ENCODE results near the gene ADAMTS12. TPM values are rescaled to one million over a fixed set of nuclear protein-coding genes. Genes with fewer than 3 reads are reported as not detected.

Gene ADAMTS12
- total RNA-seq, 4 donors from 2014 or later = 2.3 to 6.0 (median 4.2) TPM

GRCh38 chr5:33531037-33531298, 360.8 kb downstream of the ADAMTS12 start:
- peak; percentile 79 for DNase-seq (ENCODE audit: extremely low spot score)
- intact Hi-C loops (cut with DNase I) = no loop called here
- Histone ChIP-seq H3K27ac (replicated peaks in 1 of 4) (no peak overlapping the region), H3K4me1 (peaks cover 0 to 8% (median 4%) of the 10 kb centered on the region in 4 donors), H3K4me3 (no peak overlapping the region), H3K27me3 (no peaks in the 10 kb centered on the region), H3K36me3 (peaks cover 0 to 6% (median 0%) of the 10 kb centered on the region in 4 donors), H3K9me3 (no peaks in the 10 kb centered on the region)
- 90% methylated on average over 3 of the region's 3 CpGs for WGBS
- TF ChIP-seq CTCF (IDR thresholded peaks at IDR 0.05) (no peak), EP300 (IDR thresholded peaks at IDR 0.05) (no peak), POLR2AphosphoS5 (IDR thresholded peaks at IDR 0.05) (no peak), POLR2A (IDR thresholded peaks at IDR 0.05; ENCODE audit: low read depth) (no peak)

- H3K36me3 ChIP-seq = peaks cover 0 to 6% (median 0%) of the 10 kb centered on the region in 4 donors
- peaks cover 0 to 8% (median 4%) of the 10 kb centered on the region in 4 donors for H3K4me1 ChIP-seq
- TF ChIP-seq POLR2A (IDR thresholded peaks at IDR 0.05; ENCODE audit: low read depth) (no peak), CTCF (IDR thresholded peaks at IDR 0.05) (no peak), EP300 (IDR thresholded peaks at IDR 0.05) (no peak), POLR2AphosphoS5 (IDR thresholded peaks at IDR 0.05) (no peak)
- no peaks in the 10 kb centered on the region for H3K9me3 ChIP-seq
- DNase-seq (ENCODE audit: extremely low spot score) = peak; percentile 86
- H3K27ac ChIP-seq (replicated peaks in 1 of 4) = peak overlapping the region in 1 of 4 donors; percentile 19
- no peak overlapping the region for H3K4me3 ChIP-seq
- no peaks in the 10 kb centered on the region for H3K27me3 ChIP-seq
- intact Hi-C loops (cut with DNase I) = no loop called here
- WGBS = 88% methylated on average over 9 of the region's 10 CpGs
Observed at GRCh38 chr5:33530183-33531036, 361.4 kb downstream of the ADAMTS12 start.

GRCh38 chr5:33527696-33528095, 364.1 kb downstream of the ADAMTS12 start:
- WGBS = 81% methylated on average over 2 of the region's 2 CpGs
- intact Hi-C loops (cut with DNase I) = no loop called here
- no peak for TF ChIP-seq POLR2AphosphoS5 (IDR thresholded peaks at IDR 0.05)
- no peak for TF ChIP-seq EP300 (IDR thresholded peaks at IDR 0.05)
- no peak for TF ChIP-seq POLR2A (IDR thresholded peaks at IDR 0.05; ENCODE audit: low read depth)
- TF ChIP-seq CTCF (IDR thresholded peaks at IDR 0.05) = no peak
- H3K4me3 ChIP-seq = no peak overlapping the region
- H3K4me1 ChIP-seq = peaks cover 0 to 8% (median 4%) of the 10 kb centered on the region in 4 donors
- no peak overlapping the region for H3K27ac ChIP-seq (replicated peaks in 1 of 4)
- H3K36me3 ChIP-seq = no peaks in the 10 kb centered on the region
- no peaks in the 10 kb centered on the region for H3K9me3 ChIP-seq
- DNase-seq (ENCODE audit: extremely low spot score) = peak; percentile 78
- H3K27me3 ChIP-seq = no peaks in the 10 kb centered on the region

GRCh38 chr5:33526755-33527154, 365.0 kb downstream of the ADAMTS12 start:
- no peaks in the 10 kb centered on the region for H3K27me3 ChIP-seq
- no peaks in the 10 kb centered on the region for H3K9me3 ChIP-seq
- 73% methylated on average over 4 of the region's 4 CpGs for WGBS
- TF ChIP-seq EP300 (IDR thresholded peaks at IDR 0.05) (no peak), POLR2A (IDR thresholded peaks at IDR 0.05; ENCODE audit: low read depth) (no peak), POLR2AphosphoS5 (IDR thresholded peaks at IDR 0.05) (no peak), CTCF (IDR thresholded peaks at IDR 0.05) (no peak)
- no peaks in the 10 kb centered on the region for H3K36me3 ChIP-seq
- intact Hi-C loops (cut with DNase I) = no loop called here
- DNase-seq (ENCODE audit: extremely low spot score) = peak; percentile 31
- no peak overlapping the region for H3K4me3 ChIP-seq
- H3K4me1 ChIP-seq = peaks cover 0 to 8% (median 4%) of the 10 kb centered on the region in 4 donors
- no peak overlapping the region for H3K27ac ChIP-seq (replicated peaks in 1 of 4)
